IMR-90 (cell line): ENCODE measurements around the gene RYR2. TPM values are rescaled to one million over a fixed set of nuclear protein-coding genes. Genes with fewer than 3 reads are reported as not detected.

ENCODE experiments used
- ATAC-seq: fragments of 200-7000 bp; cut with Tn5 transposase; 2 replicates; pipeline ENCODE4 v1.9.1; 2020; ENCODE audit warnings: low read depth, mild to moderate bottlenecking, moderate library complexity
- BruUV-seq: library from RNA; stranded (reverse); fragments of 400-500 nt; replicated peaks from 2 replicates; lab custom pipeline; 2021; lab: Mats Ljungman, UMichigan
- CTCF ChIA-PET: fragments of 300-600 bp; formaldehyde crosslinking; extraction: SDS; loops from one replicate; lab custom pipeline; 2021; ENCODE audit warnings: antibody characterized with exemption; lab: Yijun Ruan, JAX
- POLR2A ChIA-PET: fragments of 300-600 bp; sonication (Branson Sonifier 250); formaldehyde crosslinking; loops from one replicate; lab custom pipeline; 2022; ENCODE audit warnings: antibody characterized with exemption; ENCODE audit not compliant: unreplicated experiment; lab: Charles Lee
- DNase-seq: peaks from one replicate; pipeline ENCODE4 v3.0.0; 2013
- H2AFZ ChIP-seq: replicated peaks from 2 replicates; pipeline ENCODE3; 2013; ENCODE audit warnings: low read length, mild to moderate bottlenecking; ENCODE audit not compliant: poor library complexity
- H2AK5ac ChIP-seq: 2 replicates; pipeline ENCODE4 v1.6.1; 2013; ENCODE audit warnings: low read depth, low read length, inconsistent platforms
- H2AK9ac ChIP-seq: replicated peaks from 2 replicates; pipeline ENCODE3; 2013; ENCODE audit warnings: mild to moderate bottlenecking, low read depth, low read length, moderate library complexity; ENCODE audit not compliant: poor library complexity
- H2BK120ac ChIP-seq: 2 replicates; pipeline ENCODE4 v1.6.1; 2013; ENCODE audit warnings: low read depth, low read length, inconsistent platforms
- H2BK15ac ChIP-seq: 3 replicates; pipeline ENCODE4 v1.6.1; 2013; ENCODE audit warnings: low read depth, low read length, inconsistent platforms
- H2BK20ac ChIP-seq: 2 replicates; pipeline ENCODE4 v1.6.1; 2013; ENCODE audit warnings: low read depth, mild to moderate bottlenecking, inconsistent platforms, low read length, moderate library complexity
- H2BK5ac ChIP-seq: 2 replicates; pipeline ENCODE4 v1.6.1; 2013; ENCODE audit warnings: mild to moderate bottlenecking, low read depth, low read length, inconsistent platforms; ENCODE audit not compliant: poor library complexity, severe bottlenecking
- H3K14ac ChIP-seq: replicated peaks from 2 replicates; pipeline ENCODE4 v1.6.1; 2013; ENCODE audit warnings: low read depth, low read length, inconsistent platforms
- H3K18ac ChIP-seq: 2 replicates; pipeline ENCODE4 v1.6.1; 2013; ENCODE audit warnings: low read depth, low read length, control low read depth
- H3K23ac ChIP-seq: 2 replicates; pipeline ENCODE4 v1.6.1; 2013; ENCODE audit warnings: low read depth, low read length, inconsistent platforms
- H3K27ac ChIP-seq: 2 replicates; pipeline ENCODE4 v1.5.1; 2013; ENCODE audit warnings: mild to moderate bottlenecking, control low read depth, low read length; ENCODE audit not compliant: insufficient read depth
- H3K27me3 ChIP-seq: 2 replicates; pipeline ENCODE4 v1.6.1; 2013; ENCODE audit warnings: low read length; ENCODE audit not compliant: control insufficient read depth, insufficient read depth
- H3K36me3 ChIP-seq: 2 replicates; pipeline ENCODE4 v1.6.1; 2013; ENCODE audit warnings: low read length, mixed read lengths; ENCODE audit not compliant: control insufficient read depth, insufficient read depth
- H3K4ac ChIP-seq: 2 replicates; pipeline ENCODE4 v1.6.1; 2013; ENCODE audit warnings: low read depth, low read length, inconsistent platforms
- H3K4me1 ChIP-seq: 2 replicates; pipeline ENCODE4 v1.6.1; 2013; ENCODE audit warnings: low read length, mixed read lengths; ENCODE audit not compliant: control insufficient read depth, insufficient read depth
- H3K4me2 ChIP-seq: 2 replicates; pipeline ENCODE4 v1.6.1; 2013; ENCODE audit warnings: low read depth, mild to moderate bottlenecking, control low read depth, low read length, moderate library complexity
- H3K4me3 ChIP-seq: 2 replicates; pipeline ENCODE4 v1.5.1; 2013; ENCODE audit warnings: low read depth, mild to moderate bottlenecking, control low read depth, low read length, moderate library complexity; ENCODE audit not compliant: insufficient read depth
- H3K56ac ChIP-seq: 2 replicates; pipeline ENCODE4 v1.6.1; 2013; ENCODE audit warnings: low read length, inconsistent platforms; ENCODE audit not compliant: insufficient read depth; ENCODE audit errors: extremely low read depth
- H3K79me1 ChIP-seq, 2 experiments: 2 replicates each; pipeline ENCODE4 v1.6.1; 2013; ENCODE audit warnings: low read length in 2 of 2, inconsistent platforms in 1 of 2, low read depth in 1 of 2
- H3K9ac ChIP-seq: 2 replicates; pipeline ENCODE4 v1.6.1; 2013; ENCODE audit warnings: low read depth, low read length, control low read depth
- H3K9me1 ChIP-seq: 2 replicates; pipeline ENCODE4 v1.6.1; 2013; ENCODE audit warnings: low read length, inconsistent platforms; ENCODE audit not compliant: insufficient read depth
- H3K9me3 ChIP-seq: 2 replicates; pipeline ENCODE4 v1.6.1; 2013; ENCODE audit warnings: low read length; ENCODE audit not compliant: control insufficient read depth, insufficient read depth
- H4K20me1 ChIP-seq: 2 replicates; pipeline ENCODE4 v1.6.1; 2013; ENCODE audit warnings: low read length, inconsistent platforms; ENCODE audit not compliant: insufficient read depth
- H4K5ac ChIP-seq: 2 replicates; pipeline ENCODE4 v1.6.1; 2013; ENCODE audit warnings: mild to moderate bottlenecking, low read depth, low read length, control low read depth
- H4K8ac ChIP-seq, 2 experiments: 2 replicates each; pipeline ENCODE4 v1.6.1; 2013; ENCODE audit warnings: low read depth in 2 of 2, low read length in 2 of 2, control low read depth in 1 of 2, inconsistent platforms in 1 of 2
- H4K91ac ChIP-seq: 2 replicates; pipeline ENCODE4 v1.6.1; 2013; ENCODE audit warnings: low read depth, low read length, inconsistent platforms; ENCODE audit not compliant: insufficient read depth
- FOS ChIP-seq: fragments of 150-350 bp; IDR thresholded peaks from 2 replicates; pipeline ENCODE4 v1.6.1; 2016; ENCODE audit warnings: low read depth, low read length
- POLR2A ChIP-seq: IDR thresholded peaks from 2 replicates; pipeline ENCODE4 v1.6.1; 2012; ENCODE audit warnings: mild to moderate bottlenecking, low read depth, low read length
- WGBS, 2 experiments: methylation state at CpG; one replicate each; pipeline versions ENCODE4 v1.1.5 to v1.1.7; 2013; ENCODE audit warnings: missing lambda C conversion rate in 2 of 2; ENCODE audit not compliant: insufficient read length in 1 of 2; ENCODE audit errors: extremely low coverage in 2 of 2; 5-methylcytosine and 5-hydroxymethylcytosine counted together
- dilution Hi-C: fragments of 300-500 bp; cut with HindIII; formaldehyde crosslinking; loops from one replicate; pipeline ENCODE4 v1.14.3; 2018; ENCODE audit warnings: low sequenced_read_pairs; ENCODE audit not compliant: unreplicated experiment
- in situ Hi-C: fragments of 300-500 bp; cut with MboI; formaldehyde crosslinking; loops from 3 replicates; pipeline ENCODE4 v1.14.3; 2019; ENCODE audit warnings: low sequenced_read_pairs, inconsistent platforms, mixed read lengths
- intact Hi-C: fragments of 100-400 bp; cut with micrococcal nuclease; formaldehyde crosslinking; loops from 2 replicates; pipeline ENCODE4 v1.10.0; 2022
- polyA plus RNA-seq, 3 experiments: library from polyadenylated mRNA; depleted of rRNA; stranded (reverse); fragments of >200 nt; gene quantifications; 2 replicates each; pipeline ENCODE4 v1.2.3, GENCODE V29; 2012; ENCODE audit warnings: low replicate concordance in 1 of 3
- total RNA-seq: library from RNA; depleted of rRNA; stranded (reverse); fragments of >200 nt; gene quantifications from 2 replicates; pipeline ENCODE4 v1.2.3, GENCODE V29; 2012
- TF ChIP-seq, protein P1 (sequence below): conservative IDR thresholded peaks from 2 replicates; pipeline ENCODE4 v1.5.1; 2012; ENCODE audit warnings: mild to moderate bottlenecking, low read depth, low read length, improper control_type of control experiment

The RYR2 gene
- total and polyA plus RNA-seq, 2 of the 4 experiments (the other 2 are of a cell fraction) = not detected

DNA sequence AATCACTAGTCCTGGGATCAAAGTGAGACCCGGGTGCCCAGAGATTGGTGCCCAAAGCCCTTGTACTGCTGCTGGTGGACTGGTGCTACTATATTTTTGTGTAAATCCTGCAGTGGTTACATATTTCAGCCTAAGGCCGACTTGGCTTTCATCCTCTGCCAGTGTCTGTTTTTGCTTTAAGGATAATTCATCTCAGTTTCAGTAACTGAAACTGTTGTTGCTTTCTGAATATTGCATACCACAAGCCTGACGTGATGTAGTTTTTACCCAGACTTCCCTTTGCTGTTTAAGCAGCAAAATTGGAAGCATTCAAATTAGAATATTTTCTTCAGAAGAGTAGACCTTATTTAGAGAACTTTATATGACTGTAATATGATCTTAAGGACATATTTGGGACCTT is 341.8 kb downstream of the RYR2 start:
- H2BK15ac ChIP-seq = no peak overlapping the region
- no peaks in the 10 kb centered on the region for H3K27me3 ChIP-seq
- ATAC-seq (peak; percentile 67), DNase-seq (peak; percentile 24)
- H3K79me1 ChIP-seq = no peaks in the 10 kb centered on the region
- ChIA-PET CTCF (no interaction called here), POLR2A (no interaction called here)
- no peak overlapping the region for H2AFZ ChIP-seq
- no peaks in the 10 kb centered on the region for H3K9me3 ChIP-seq
- H3K27ac ChIP-seq = no peak overlapping the region
- H2BK20ac ChIP-seq = no peak overlapping the region
- H3K36me3 ChIP-seq = no peaks in the 10 kb centered on the region
- no peak overlapping the region for H4K8ac ChIP-seq
- no peaks in the 10 kb centered on the region for H4K20me1 ChIP-seq
- no peak overlapping the region for H4K5ac ChIP-seq
- no peak overlapping the region for H3K4ac ChIP-seq
- intact Hi-C loops = loop anchor here (10.0 kb wide), 1 partner anchor 1279 kb away; no protein-coding TSS in a partner anchor
- TF ChIP-seq FOS = no peak
- TF ChIP-seq, protein P1, sequence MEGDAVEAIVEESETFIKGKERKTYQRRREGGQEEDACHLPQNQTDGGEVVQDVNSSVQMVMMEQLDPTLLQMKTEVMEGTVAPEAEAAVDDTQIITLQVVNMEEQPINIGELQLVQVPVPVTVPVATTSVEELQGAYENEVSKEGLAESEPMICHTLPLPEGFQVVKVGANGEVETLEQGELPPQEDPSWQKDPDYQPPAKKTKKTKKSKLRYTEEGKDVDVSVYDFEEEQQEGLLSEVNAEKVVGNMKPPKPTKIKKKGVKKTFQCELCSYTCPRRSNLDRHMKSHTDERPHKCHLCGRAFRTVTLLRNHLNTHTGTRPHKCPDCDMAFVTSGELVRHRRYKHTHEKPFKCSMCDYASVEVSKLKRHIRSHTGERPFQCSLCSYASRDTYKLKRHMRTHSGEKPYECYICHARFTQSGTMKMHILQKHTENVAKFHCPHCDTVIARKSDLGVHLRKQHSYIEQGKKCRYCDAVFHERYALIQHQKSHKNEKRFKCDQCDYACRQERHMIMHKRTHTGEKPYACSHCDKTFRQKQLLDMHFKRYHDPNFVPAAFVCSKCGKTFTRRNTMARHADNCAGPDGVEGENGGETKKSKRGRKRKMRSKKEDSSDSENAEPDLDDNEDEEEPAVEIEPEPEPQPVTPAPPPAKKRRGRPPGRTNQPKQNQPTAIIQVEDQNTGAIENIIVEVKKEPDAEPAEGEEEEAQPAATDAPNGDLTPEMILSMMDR = no peak
- no peak for TF ChIP-seq POLR2A
- H2BK120ac ChIP-seq = no peak overlapping the region
- no peak overlapping the region for H2AK9ac ChIP-seq
- H4K91ac ChIP-seq = no peak overlapping the region
- no peaks in the 10 kb centered on the region for H3K9me1 ChIP-seq
- no TSS peak for BruUV-seq
- no CpG with 5 or more reads among the region's 3 CpGs for WGBS, 2 experiments
- H3K14ac ChIP-seq = no peak overlapping the region
- H3K18ac ChIP-seq = no peak overlapping the region
- no peak overlapping the region for H2BK5ac ChIP-seq
- H3K4me1 ChIP-seq = no peaks in the 10 kb centered on the region
- H3K56ac ChIP-seq = no peak overlapping the region
- H2AK5ac ChIP-seq = no peak overlapping the region
- H3K4me3 ChIP-seq = no peak overlapping the region
- no peak overlapping the region for H3K9ac ChIP-seq
- dilution Hi-C loops = no loop called here
- H3K23ac ChIP-seq = no peak overlapping the region
- H3K4me2 ChIP-seq = no peak overlapping the region
- in situ Hi-C loops = loop anchor here (25.0 kb wide), 3 partner anchors 621 to 1271 kb away; partner anchors contain the start of gene HEATR1
